H9 (cell line): Measurements from ENCODE around the gene POU6F2. TPM values are rescaled to one million over a fixed set of nuclear protein-coding genes. Genes with fewer than 3 reads are reported as not detected.

Source experiments
- DNase-seq: peaks from one replicate; pipeline ENCODE4 v3.0.0-alpha.2; 2017
- H2AFZ ChIP-seq: one replicate; pipeline ENCODE4 v1.6.1; 2013; ENCODE audit warnings: mild to moderate bottlenecking, low read length, control low read depth, moderate library complexity
- H2AK5ac ChIP-seq: 2 replicates; pipeline ENCODE4 v1.6.1; 2013; ENCODE audit warnings: low read length, control low read depth, mixed read lengths; ENCODE audit not compliant: insufficient read length
- H2BK120ac ChIP-seq: one replicate; pipeline ENCODE4 v1.6.1; 2013; ENCODE audit warnings: low read depth, mild to moderate bottlenecking, low read length, control low read depth, inconsistent platforms; ENCODE audit not compliant: poor library complexity, severe bottlenecking
- H2BK12ac ChIP-seq: 2 replicates; pipeline ENCODE4 v1.6.1; 2013; ENCODE audit warnings: low read length, control low read depth, mixed read lengths, low read depth; ENCODE audit not compliant: insufficient read length
- H2BK15ac ChIP-seq: 2 replicates; pipeline ENCODE4 v1.6.1; 2013; ENCODE audit warnings: low read depth, low read length, control low read depth
- H2BK20ac ChIP-seq: one replicate; pipeline ENCODE4 v1.6.1; 2013; ENCODE audit warnings: low read depth, mild to moderate bottlenecking, low read length, control low read depth, inconsistent platforms; ENCODE audit not compliant: poor library complexity, severe bottlenecking
- H2BK5ac ChIP-seq: 2 replicates; pipeline ENCODE4 v1.6.1; 2013; ENCODE audit warnings: low read length, control low read depth, mixed read lengths; ENCODE audit not compliant: insufficient read length
- H3K14ac ChIP-seq: 2 replicates; pipeline ENCODE4 v1.6.1; 2013; ENCODE audit warnings: low read length, control low read depth; ENCODE audit not compliant: insufficient read depth
- H3K18ac ChIP-seq: 2 replicates; pipeline ENCODE4 v1.6.1; 2013; ENCODE audit warnings: low read depth, mild to moderate bottlenecking, mixed read lengths, low read length, control low read depth; ENCODE audit not compliant: insufficient read length
- H3K23ac ChIP-seq: 2 replicates; pipeline ENCODE4 v1.6.1; 2013; ENCODE audit warnings: low read length, control low read depth, mixed read lengths, low read depth; ENCODE audit not compliant: insufficient read length
- H3K23me2 ChIP-seq: 2 replicates; pipeline ENCODE4 v1.6.1; 2013; ENCODE audit warnings: low read depth, mild to moderate bottlenecking, mixed read lengths, low read length, control low read depth; ENCODE audit not compliant: insufficient read length, poor library complexity, severe bottlenecking
- H3K27ac ChIP-seq: 2 replicates; pipeline ENCODE4 v1.5.1; 2013; ENCODE audit warnings: low read length, control low read depth, mixed read lengths, low read depth; ENCODE audit not compliant: insufficient read length
- H3K27me3 ChIP-seq: 2 replicates; pipeline ENCODE4 v1.6.1; 2013; ENCODE audit warnings: low read length, control low read depth, inconsistent platforms; ENCODE audit not compliant: insufficient read depth
- H3K4ac ChIP-seq: 2 replicates; pipeline ENCODE4 v1.6.1; 2013; ENCODE audit warnings: low read depth, mild to moderate bottlenecking, control low read depth, inconsistent platforms, low read length, moderate library complexity
- H3K4me1 ChIP-seq: 2 replicates; pipeline ENCODE4 v1.6.1; 2013; ENCODE audit warnings: low read length, control low read depth, inconsistent platforms; ENCODE audit not compliant: insufficient read depth
- H3K4me2 ChIP-seq: 2 replicates; pipeline ENCODE4 v1.6.1; 2013; ENCODE audit warnings: low read length, control low read depth, mixed read lengths; ENCODE audit not compliant: insufficient read length, insufficient read depth
- H3K56ac ChIP-seq: 2 replicates; pipeline ENCODE4 v1.6.1; 2013; ENCODE audit warnings: low read depth, mild to moderate bottlenecking, mixed read lengths, low read length, control low read depth; ENCODE audit not compliant: insufficient read length
- H3K79me1 ChIP-seq: 2 replicates; pipeline ENCODE4 v1.6.1; 2013; ENCODE audit warnings: low read depth, mild to moderate bottlenecking, moderate library complexity, low read length, control low read depth, inconsistent platforms; ENCODE audit not compliant: insufficient read depth, poor library complexity, severe bottlenecking
- H3K79me2 ChIP-seq: 2 replicates; pipeline ENCODE4 v1.6.1; 2013; ENCODE audit warnings: low read length, control low read depth, inconsistent platforms; ENCODE audit not compliant: insufficient read depth
- H3K9ac ChIP-seq: 2 replicates; pipeline ENCODE4 v1.6.1; 2013; ENCODE audit warnings: low read length, control low read depth, mixed read lengths; ENCODE audit not compliant: insufficient read length; ENCODE audit errors: extremely low read depth
- H3K9me3 ChIP-seq: one replicate; pipeline ENCODE4 v1.6.1; 2013; ENCODE audit warnings: low read depth, low read length, inconsistent platforms; ENCODE audit not compliant: control insufficient read depth
- H3T11ph ChIP-seq: one replicate; pipeline ENCODE4 v1.6.1; 2013; ENCODE audit warnings: mild to moderate bottlenecking, low read length, control low read depth, inconsistent platforms
- H4K20me1 ChIP-seq: one replicate; pipeline ENCODE4 v1.6.1; 2013; ENCODE audit not compliant: control insufficient read depth, insufficient read length, insufficient read depth
- H4K5ac ChIP-seq: 2 replicates; pipeline ENCODE4 v1.6.1; 2013; ENCODE audit warnings: low read depth, mild to moderate bottlenecking, mixed read lengths, low read length, control low read depth; ENCODE audit not compliant: insufficient read length
- H4K8ac ChIP-seq: replicated peaks from 2 replicates; pipeline ENCODE4 v1.6.1; 2013; ENCODE audit warnings: low read length, control low read depth, mixed read lengths, low read depth; ENCODE audit not compliant: insufficient read length
- H4K91ac ChIP-seq: 2 replicates; pipeline ENCODE4 v1.6.1; 2013; ENCODE audit warnings: low read depth, mild to moderate bottlenecking, moderate library complexity, mixed read lengths, low read length, control low read depth; ENCODE audit not compliant: insufficient read length
- H3K27ac Mint-ChIP-seq, 3 experiments: 2 replicates in 2 of 3; 3 replicates in 1 of 3; pipeline ENCODE4 v1.8.0; 2020 to 2021; ENCODE audit warnings: mixed read lengths in 3 of 3, mild to moderate bottlenecking in 1 of 3, moderate library complexity in 1 of 3
- H3K27me3 Mint-ChIP-seq: 2 replicates; pipeline ENCODE4 v1.8.0; 2021; ENCODE audit warnings: low read depth, mild to moderate bottlenecking, moderate library complexity, mixed read lengths
- H3K36me3 Mint-ChIP-seq, 3 experiments: 2 replicates in 2 of 3; 3 replicates in 1 of 3; pipeline ENCODE4 v1.8.0; 2020 to 2021; ENCODE audit warnings: low read depth in 3 of 3, mixed read lengths in 3 of 3; ENCODE audit not compliant: insufficient read depth in 1 of 3
- H3K4me1 Mint-ChIP-seq, 2 experiments: 2 replicates each; pipeline ENCODE4 v1.8.0; 2020; ENCODE audit warnings: mixed read lengths in 2 of 2
- H3K4me3 Mint-ChIP-seq, 2 experiments: 2 replicates in 1 of 2; 3 replicates in 1 of 2; pipeline ENCODE4 v1.8.0; 2020 to 2021; ENCODE audit warnings: mild to moderate bottlenecking in 2 of 2, mixed read lengths in 2 of 2, moderate library complexity in 1 of 2
- H3K9me3 Mint-ChIP-seq, 2 experiments: 2 replicates in 1 of 2; 3 replicates in 1 of 2; pipeline ENCODE4 v1.8.0; 2020; ENCODE audit warnings: mild to moderate bottlenecking in 2 of 2, mixed read lengths in 2 of 2, moderate library complexity in 1 of 2
- WGBS: extraction: QIAGEN DNeasy Blood & Tissue Kit; methylation state at CpG from one replicate; pipeline ENCODE4 v1.1.7; 2013; ENCODE audit warnings: missing lambda C conversion rate, low lambda C conversion rate, mixed read lengths; ENCODE audit not compliant: insufficient read length; ENCODE audit errors: extremely low coverage; 5-methylcytosine and 5-hydroxymethylcytosine counted together
- total RNA-seq: library from RNA; stranded (reverse); gene quantifications from 2 replicates; pipeline ENCODE4 v1.2.1, GENCODE V29; 2021
- TF ChIP-seq, protein P1 (sequence below): fragments of 200-600 bp; sonication (generic); conservative IDR thresholded peaks from 3 replicates; pipeline ENCODE4 v1.8.0; 2021; ENCODE audit warnings: antibody characterized with exemption, mild to moderate bottlenecking

Gene POU6F2
- total RNA-seq, 1 experiment from 2014 or later = 1.9 TPM

DNA sequence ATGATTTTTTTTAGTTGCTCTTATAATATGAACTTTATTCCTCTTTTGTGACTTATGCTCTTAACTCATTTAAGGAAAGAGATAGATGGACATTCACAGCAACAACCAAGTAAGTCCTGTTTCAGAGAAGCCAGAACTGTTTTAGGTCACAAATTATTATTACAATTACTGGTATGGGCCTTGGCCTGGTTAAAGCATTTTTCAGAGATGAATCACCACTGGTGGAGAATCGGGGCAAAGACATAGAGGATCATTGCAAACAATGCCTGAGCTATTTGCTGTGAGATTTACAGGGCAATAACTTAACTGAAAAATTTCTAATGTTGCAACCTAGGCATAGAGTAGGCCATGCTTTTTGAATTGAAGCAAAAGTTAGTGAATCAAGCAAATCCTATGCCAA lies 450.5 kb downstream of the POU6F2 start:
- no peaks in the 10 kb centered on the region for H3K27me3 Mint-ChIP-seq
- Histone ChIP-seq H3K4me1 (no peaks in the 10 kb centered on the region), H3K4ac (no peak overlapping the region)

More for the DNA sequence above, 450.5 kb downstream of the POU6F2 start:
- Histone ChIP-seq H2BK5ac (no peak overlapping the region), H3T11ph (no peak overlapping the region), H2AFZ (no peak overlapping the region), H3K27me3 (no peaks in the 10 kb centered on the region), H2BK20ac (no peak overlapping the region), H3K4me2 (no peak overlapping the region), H4K91ac (no peak overlapping the region), H3K79me1 (no peaks in the 10 kb centered on the region), H4K20me1 (no peaks in the 10 kb centered on the region), H3K23ac (no peak overlapping the region), H4K5ac (no peak overlapping the region), H3K9me3 (no peaks in the 10 kb centered on the region), H3K56ac (no peak overlapping the region), H2BK120ac (no peak overlapping the region), H3K79me2 (no peaks in the 10 kb centered on the region), H2BK12ac (no peak overlapping the region), H2AK5ac (no peak overlapping the region), H3K27ac (no peak overlapping the region), H3K9ac (no peak overlapping the region), H3K23me2 (no peaks in the 10 kb centered on the region), H3K14ac (no peak overlapping the region), H4K8ac (no peak overlapping the region), H3K18ac (no peak overlapping the region), H2BK15ac (no peak overlapping the region)
- no peak for DNase-seq
- Mint-ChIP-seq H3K4me3 (no peak overlapping the region), H3K4me1 (peaks cover 12 to 20% of the 10 kb centered on the region in 2 experiments), H3K36me3 (no peaks in the 10 kb centered on the region), H3K27ac (no peak overlapping the region), H3K9me3 (no peaks in the 10 kb centered on the region; a peak in 1 of 5 replicates)
- no CpG with 5 or more reads among the region's 1 CpG for WGBS
- TF ChIP-seq, protein P1, sequence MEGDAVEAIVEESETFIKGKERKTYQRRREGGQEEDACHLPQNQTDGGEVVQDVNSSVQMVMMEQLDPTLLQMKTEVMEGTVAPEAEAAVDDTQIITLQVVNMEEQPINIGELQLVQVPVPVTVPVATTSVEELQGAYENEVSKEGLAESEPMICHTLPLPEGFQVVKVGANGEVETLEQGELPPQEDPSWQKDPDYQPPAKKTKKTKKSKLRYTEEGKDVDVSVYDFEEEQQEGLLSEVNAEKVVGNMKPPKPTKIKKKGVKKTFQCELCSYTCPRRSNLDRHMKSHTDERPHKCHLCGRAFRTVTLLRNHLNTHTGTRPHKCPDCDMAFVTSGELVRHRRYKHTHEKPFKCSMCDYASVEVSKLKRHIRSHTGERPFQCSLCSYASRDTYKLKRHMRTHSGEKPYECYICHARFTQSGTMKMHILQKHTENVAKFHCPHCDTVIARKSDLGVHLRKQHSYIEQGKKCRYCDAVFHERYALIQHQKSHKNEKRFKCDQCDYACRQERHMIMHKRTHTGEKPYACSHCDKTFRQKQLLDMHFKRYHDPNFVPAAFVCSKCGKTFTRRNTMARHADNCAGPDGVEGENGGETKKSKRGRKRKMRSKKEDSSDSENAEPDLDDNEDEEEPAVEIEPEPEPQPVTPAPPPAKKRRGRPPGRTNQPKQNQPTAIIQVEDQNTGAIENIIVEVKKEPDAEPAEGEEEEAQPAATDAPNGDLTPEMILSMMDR = no peak
